ENCODE results near the gene ZDHHC17.

ZDHHC17 gene

DNA sequence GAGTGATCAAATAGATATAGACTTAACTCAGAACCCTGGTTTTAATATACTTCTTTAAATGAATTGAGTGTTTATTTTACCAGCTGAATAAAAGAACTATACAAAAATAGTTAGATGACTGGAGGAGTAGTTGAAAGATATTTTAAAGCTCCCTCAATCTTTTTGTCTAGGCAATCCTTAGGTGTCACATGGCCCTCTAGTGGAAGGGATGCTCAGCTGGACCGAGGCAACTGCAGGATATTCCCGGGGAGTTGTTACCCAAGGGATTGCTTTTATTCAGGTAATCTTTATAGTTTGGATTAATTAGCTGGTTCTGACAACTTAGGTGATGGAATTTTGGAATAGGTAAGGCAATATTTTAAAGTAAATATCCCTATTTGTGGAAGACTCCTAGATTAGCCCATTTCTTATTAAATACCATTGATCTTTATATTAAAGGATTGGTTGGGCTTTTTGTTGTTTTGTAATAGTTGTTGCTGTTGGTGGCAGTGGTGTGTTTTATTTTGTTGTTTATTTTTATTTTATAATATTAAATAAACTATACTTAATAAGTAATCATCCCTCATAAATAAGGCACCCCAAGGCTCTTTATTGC lies 57.1 kb downstream of the ZDHHC17 start:
- DNase-seq, result peak in 2 of 4 experiments; percentile 15

DNA sequence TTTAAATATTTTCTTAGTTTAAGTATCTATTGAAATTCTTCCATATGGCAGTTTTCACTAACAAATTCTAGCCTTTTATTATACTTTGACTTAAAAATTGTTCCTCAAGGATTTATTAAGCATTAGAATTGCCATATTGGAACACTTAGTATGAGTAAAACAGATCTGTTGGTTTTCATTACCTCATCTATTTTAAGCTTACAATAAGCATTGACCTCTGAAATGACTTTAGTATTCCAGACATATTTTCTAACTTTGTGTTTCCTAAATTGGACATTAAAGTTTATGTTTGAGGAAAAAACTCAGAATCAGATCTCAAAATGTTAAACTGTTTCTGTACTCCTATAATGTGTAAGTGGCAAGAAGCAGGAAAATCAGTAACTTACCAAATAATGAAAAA lies 66.5 kb downstream of the ZDHHC17 start:
- DNase-seq, result no peak

- DNase-seq, result no peak
Observed at GRCh38 chr12:76836633-76837032, 72.7 kb downstream of the ZDHHC17 start.

- DNase-seq, result no peak
Observed at GRCh38 chr12:76847260-76847659, 83.3 kb downstream of the ZDHHC17 start.

GRCh38 chr12:76848132-76848531 lies 84.2 kb downstream of the ZDHHC17 start:
- no peak for DNase-seq

GRCh38 chr12:76852106-76852505 lies 88.2 kb downstream of the ZDHHC17 start:
- no peak for DNase-seq

GRCh38 chr12:76855271-76855670 lies 91.4 kb downstream of the ZDHHC17 start:
- DNase-seq, result no peak

DNA sequence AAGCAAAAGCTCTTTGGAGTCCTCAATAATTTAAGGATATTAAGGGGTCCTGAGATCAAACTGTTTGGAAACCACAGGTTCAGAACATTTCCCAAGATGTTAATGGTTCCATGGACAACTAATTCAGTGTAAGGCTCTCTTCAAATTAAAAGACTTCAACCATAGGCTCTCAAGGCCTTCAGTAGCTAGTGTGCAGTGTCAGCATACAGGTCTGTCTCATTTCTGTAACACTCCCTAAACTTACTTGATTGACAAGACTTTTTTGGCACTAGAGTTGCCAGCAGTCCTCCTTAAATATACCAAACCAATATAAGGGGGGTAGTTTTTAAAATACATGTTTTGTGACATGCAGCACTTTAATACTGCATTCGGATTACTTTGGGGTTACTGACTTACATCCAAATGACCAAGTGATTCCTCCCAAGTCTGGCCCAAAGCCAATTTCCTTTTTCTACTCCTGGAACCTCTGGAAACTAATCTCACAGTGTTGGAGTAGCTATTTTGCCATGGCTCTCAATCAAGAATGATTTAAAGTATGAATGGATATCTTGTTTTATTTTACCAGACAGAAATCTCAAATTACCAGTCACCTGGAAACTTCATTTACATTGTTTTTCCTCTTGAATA lies 92.2 kb downstream of the ZDHHC17 start:
- DNase-seq, result peak in 1 of 4 experiments; percentile 5

DNA sequence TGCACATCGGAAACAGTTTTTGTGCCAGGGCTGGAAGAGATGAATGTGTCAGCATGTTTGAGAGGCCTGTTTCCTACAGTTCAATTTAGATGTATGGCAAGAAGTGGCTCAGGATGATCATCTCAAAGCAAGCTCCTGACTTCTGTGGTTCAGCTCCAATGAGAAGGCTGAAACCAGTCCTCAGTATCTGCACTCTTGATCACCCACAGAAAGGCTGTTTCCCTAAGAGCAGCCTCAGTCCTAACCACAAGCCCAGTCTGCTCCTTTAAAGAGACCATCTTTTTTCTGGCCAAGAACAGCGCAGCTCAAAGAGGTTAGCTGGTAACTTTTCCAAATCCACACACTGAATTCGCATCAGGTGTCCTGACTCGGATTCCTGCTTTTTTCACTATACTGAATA lies 95.7 kb downstream of the ZDHHC17 start:
- DNase-seq, result no peak

GRCh38 chr12:76860256-76860655 lies 96.3 kb downstream of the ZDHHC17 start:
- no peak for DNase-seq

GRCh38 chr12:76863005-76863670 lies 99.2 kb downstream of the ZDHHC17 start:
- DNase-seq, result no peak

GRCh38 chr12:76863837-76864236 lies 99.9 kb downstream of the ZDHHC17 start:
- no peak for DNase-seq

- no peak for DNase-seq
Observed at GRCh38 chr12:76864791-76865400, 101.0 kb downstream of the ZDHHC17 start.

- DNase-seq, result no peak
Observed at GRCh38 chr12:76866151-76866567, 102.2 kb downstream of the ZDHHC17 start.

DNA sequence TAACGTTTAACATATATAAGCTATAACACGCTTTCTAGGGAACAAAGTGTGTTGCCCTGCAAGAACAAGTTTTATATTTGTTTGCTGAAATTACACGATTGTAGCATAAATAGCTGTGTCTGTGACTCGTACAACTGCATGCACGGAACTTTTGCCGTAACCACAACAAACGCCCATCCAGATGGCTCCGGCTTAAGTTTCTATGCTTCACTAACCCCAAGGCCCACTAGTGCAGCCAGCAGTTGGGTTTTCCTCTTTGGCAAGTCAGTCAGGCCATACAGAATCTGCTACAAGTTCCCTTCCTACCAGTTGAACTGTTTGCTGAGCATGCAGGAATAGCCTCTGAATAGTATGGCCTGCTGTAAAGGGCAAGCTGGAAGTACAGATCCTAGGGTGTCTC lies 102.8 kb downstream of the ZDHHC17 start:
- no peak for DNase-seq

DNA sequence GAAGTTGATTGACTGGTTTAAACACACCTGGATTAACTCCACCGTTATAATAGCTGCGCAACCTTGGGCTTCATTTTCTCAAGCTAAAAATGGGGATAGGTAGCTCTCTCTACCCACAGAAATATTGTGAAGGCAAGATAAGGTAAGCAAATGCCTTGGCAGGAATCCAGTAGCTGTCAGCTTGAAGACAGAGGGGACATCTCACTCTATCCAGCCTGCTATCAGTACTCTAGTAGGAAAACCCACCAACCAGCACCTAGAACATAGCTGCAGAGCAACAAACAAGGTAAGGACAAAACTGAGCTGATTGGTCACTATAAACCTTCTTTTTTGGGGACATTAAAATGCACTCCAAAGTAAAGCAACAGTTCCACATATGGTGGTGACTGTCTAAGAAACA lies 107.2 kb downstream of the ZDHHC17 start:
- no peak for DNase-seq

DNA sequence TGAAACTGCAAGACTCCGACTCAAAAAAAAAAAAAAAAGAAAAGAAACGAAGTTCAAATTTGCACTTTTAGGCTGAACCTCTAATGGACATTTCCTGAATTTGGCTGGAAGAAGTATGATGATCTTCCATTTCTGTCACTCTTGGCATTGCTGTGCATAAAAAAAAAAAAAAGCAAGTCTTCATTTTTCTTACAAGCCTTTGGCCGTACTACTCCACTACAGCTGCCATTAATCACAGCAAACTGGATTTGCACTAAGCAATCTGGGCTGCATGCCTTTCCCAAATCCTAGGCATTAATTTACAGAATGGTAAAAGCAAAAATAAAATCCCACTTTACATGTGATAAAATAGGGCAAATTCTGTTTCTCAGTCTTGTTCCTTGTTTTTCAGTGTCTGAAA lies 107.8 kb downstream of the ZDHHC17 start:
- no peak for DNase-seq

GRCh38 chr12:76872415-76872814 lies 108.5 kb downstream of the ZDHHC17 start:
- DNase-seq, result no peak

GRCh38 chr12:76874027-76874426 lies 110.1 kb downstream of the ZDHHC17 start:
- no peak for DNase-seq

DNA sequence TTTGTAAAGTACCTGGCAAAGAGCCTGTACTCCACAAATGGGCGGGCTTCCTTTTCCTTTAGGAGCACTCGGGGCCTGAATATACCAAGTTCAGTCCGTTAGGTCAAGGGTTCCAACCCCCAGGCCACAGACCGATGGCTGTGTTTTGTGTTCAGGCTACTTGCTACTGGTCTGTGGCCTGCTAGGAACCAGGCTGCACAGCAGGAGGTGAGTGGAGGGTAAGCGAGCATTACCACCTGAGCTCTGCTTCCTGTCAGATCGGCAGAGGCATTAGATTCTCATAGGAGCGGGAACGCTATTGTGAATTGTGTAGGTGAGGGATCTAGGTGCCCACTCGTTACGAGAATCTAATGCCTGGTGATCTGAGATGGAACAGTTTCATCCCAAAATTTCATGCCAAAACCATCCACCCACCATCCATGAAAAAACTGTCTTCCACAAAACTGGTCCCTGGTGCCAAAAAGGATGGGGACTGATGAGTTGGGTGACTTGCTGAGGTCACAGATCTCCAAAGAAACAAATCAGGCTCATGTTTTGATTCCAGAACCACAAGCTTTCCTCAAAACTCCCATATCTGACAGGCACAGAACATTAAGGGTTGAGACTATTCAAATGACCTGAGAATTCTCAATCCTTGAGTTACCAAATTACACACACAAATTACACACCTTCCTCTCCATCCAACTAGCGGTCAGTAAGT lies 110.7 kb downstream of the ZDHHC17 start:
- DNase-seq, result no peak

DNA sequence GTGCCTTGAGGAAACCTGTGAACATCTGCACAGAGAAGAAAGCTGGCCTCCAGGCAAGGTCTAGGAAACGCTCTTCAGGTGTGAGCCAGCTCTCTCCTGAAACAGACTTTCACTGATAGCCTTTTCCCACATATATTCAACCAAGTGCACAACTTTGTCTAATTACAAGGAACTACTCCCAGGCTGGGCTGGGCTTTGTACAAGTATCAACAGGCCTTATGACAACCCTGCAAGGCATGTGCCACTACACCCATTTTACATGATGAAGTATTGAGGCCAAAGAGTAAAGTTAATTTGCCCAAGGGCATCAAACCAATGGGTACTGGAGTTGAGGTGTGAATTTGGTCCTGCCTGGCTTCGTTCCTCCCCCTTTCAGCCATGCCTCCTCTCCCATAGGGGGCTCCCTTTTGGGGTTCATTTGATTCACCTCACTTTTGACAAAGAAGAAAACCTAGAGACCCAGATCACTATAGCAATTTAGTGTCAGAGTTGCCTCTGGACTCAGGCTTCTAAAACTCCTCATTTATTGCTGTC lies 112.8 kb downstream of the ZDHHC17 start:
- DNase-seq, result no peak

DNA sequence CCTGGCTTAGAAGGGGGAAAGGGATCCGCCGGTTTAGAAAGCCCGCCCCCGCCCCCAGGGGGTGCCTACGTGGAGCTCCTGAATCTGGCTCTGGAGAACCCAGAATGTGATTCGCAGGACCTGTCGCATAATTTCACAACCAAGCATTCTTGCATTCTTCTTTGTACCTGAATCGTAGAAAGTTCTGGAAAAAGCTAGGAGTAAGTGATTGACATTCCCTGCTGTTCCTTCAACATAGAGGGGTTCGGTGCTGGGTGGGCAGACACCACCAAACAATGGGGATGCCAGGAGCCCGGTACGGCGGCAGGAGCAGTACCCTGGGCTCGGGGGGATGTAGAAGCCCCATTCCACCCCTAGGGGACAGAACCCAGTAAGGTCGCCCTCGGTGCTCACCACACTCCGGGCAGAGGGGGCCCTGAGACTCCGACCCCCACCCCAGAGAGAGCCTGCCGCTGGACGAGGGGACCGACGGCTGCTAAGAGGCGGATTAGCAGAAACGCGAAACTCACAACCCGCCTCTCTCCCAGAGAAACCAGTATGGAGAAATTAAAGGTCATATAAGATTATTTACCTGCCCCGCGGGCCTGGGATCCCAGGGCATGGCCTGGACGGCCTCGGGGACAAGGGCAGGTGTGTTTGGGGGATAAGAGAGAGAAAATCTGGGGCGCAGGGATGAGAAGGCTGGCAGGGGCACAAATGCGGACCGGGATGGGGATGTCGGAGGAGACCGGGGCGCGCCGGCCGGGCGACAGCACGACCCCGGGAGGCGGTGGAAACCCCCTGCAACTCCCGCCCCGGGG lies 114.4 kb downstream of the ZDHHC17 start:
- DNase-seq, result peak in 2 of 4 experiments; percentile 4 to 5
